Small intestine (tissue), 7 donors: Measurements from ENCODE around the gene EML5. TPM values are rescaled to one million over a fixed set of nuclear protein-coding genes. Genes with fewer than 3 reads are reported as not detected.
"Not testable (repeated sequence)": the region's sequence is repeated elsewhere in the genome, so short reads cannot be mapped to it uniquely, and the experiment has no call there.

Experiments used
- DNase-seq, 2 donors: peaks; one replicate each; pipeline versions ENCODE4 v3.0.0 to v3.0.0-alpha.2; 2013
- FAIRE-seq: peaks from 2 replicates; lab custom pipeline; 2012; peaks lifted over from hg19 to GRCh38; lab: Jason Lieb, UNC
- H3K27ac ChIP-seq, 3 donors: one replicate each; pipeline ENCODE4 v1.5.1; 2013; ENCODE audit warnings: low read length in 2 of 3, mild to moderate bottlenecking in 2 of 3, control low read depth in 1 of 3, inconsistent platforms in 1 of 3, low read depth in 1 of 3, moderate library complexity in 1 of 3
- H3K27me3 ChIP-seq, 3 donors: one replicate each; pipeline ENCODE4 v1.6.1; 2013; ENCODE audit warnings: low read length in 3 of 3, inconsistent platforms in 1 of 3; ENCODE audit not compliant: control insufficient read depth in 3 of 3, insufficient read depth in 3 of 3
- H3K36me3 ChIP-seq, 3 donors: one replicate each; pipeline ENCODE4 v1.6.1; 2013; ENCODE audit warnings: low read length in 3 of 3, inconsistent platforms in 1 of 3, low read depth in 1 of 3, mild to moderate bottlenecking in 1 of 3, moderate library complexity in 1 of 3; ENCODE audit not compliant: control insufficient read depth in 3 of 3, insufficient read depth in 2 of 3
- H3K4me1 ChIP-seq, 3 donors: one replicate each; pipeline ENCODE4 v1.6.1; 2013; ENCODE audit warnings: low read length in 2 of 3, inconsistent platforms in 1 of 3, low read depth in 1 of 3, mild to moderate bottlenecking in 1 of 3, moderate library complexity in 1 of 3; ENCODE audit not compliant: control insufficient read depth in 3 of 3, insufficient read depth in 2 of 3
- H3K4me3 ChIP-seq, 3 donors: one replicate each; pipeline ENCODE4 v1.5.1; 2013; ENCODE audit warnings: low read length in 3 of 3, control low read depth in 1 of 3, inconsistent platforms in 1 of 3, low read depth in 1 of 3, mild to moderate bottlenecking in 1 of 3, moderate library complexity in 1 of 3
- H3K9me3 ChIP-seq, 2 donors: one replicate each; pipeline ENCODE4 v1.6.1; 2013; ENCODE audit warnings: low read depth in 1 of 2, low read length in 1 of 2; ENCODE audit not compliant: control insufficient read depth in 2 of 2, insufficient read depth in 1 of 2
- WGBS, 3 donors: extraction: QIAGEN DNeasy Blood & Tissue Kit; methylation state at CpG; one replicate each; pipeline ENCODE4 v1.1.7; 2013; 5-methylcytosine and 5-hydroxymethylcytosine counted together
- polyA plus RNA-seq, 4 donors: library from polyadenylated mRNA; stranded (reverse) in 3 of 4; unstranded in 1 of 4; fragments of 200-250 nt in 3 of 4; fragments of 120-200 nt in 1 of 4; gene quantifications; one replicate each; pipeline versions ENCODE4 v1.2.1 to v1.2.3, GENCODE V29; 2013
- donor health status: healthy with polysubstance abuse.
- donor health status: control.
- donor health status: control.
- donor health status: Bipolar disorder and iron deficiency.
- donor health status: healthy.

The EML5 gene
- polyA plus RNA-seq, 4 donors, result 0.70 to 1.5 TPM; not detected in 2

DNA sequence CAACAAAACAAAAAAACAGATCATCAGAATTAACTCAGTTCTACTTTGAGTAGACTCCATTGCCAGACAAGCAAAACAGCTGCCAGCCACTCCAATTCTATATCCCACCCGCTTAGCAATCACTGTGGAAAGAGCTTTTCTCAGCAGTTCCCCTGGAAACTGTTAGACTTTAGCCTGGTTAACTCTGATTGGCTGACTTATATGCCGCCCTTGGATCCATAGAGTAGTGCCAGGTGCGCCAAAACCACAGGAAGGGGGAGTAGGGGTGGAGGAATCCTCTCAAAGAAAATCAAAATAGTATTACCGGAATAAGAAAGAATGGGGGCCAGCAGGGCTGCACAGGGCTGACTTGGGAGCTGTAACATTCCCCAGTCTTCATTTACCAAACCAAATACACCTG lies 5.4 kb upstream of the EML5 start:
- DNase-seq, result peak in 1 of 2 donors; percentile 9
- Histone ChIP-seq H3K27ac (no peak overlapping the region), H3K36me3 (no peaks in the 10 kb centered on the region), H3K9me3 (no peaks in the 10 kb centered on the region), H3K27me3 (peaks cover 0 to 4% (median 0%) of the 10 kb centered on the region in 3 donors), H3K4me3 (no peak overlapping the region), H3K4me1 (peaks cover 0 to 4% (median 0%) of the 10 kb centered on the region in 3 donors)
- 12 to 52% (median 35%) methylated on average over 4 of the region's 4 CpGs for WGBS, 3 donors
- FAIRE-seq, result no peak

DNA sequence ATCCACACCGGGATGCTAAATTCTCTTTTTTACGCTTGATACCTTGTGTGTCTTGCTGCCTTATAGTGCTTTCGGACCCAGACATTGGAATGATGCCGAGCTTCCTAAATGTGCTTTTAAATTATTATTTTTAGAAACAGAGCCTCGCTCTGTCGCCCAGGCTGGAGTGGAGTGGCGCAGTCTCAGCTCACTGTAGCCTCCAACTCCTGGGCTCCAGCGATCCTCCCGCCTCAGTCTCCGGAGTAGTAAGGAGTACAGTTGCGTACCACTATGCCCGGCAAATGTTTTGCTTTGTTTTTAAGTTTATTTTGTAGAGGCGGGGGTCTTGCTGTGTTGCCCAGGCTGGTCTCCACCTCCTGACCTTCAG lies 489 bp upstream of the EML5 start:
- FAIRE-seq (no peak), DNase-seq (no peak)
- Histone ChIP-seq H3K9me3 (no peaks in the 10 kb centered on the region), H3K27me3 (peaks cover 0 to 17% (median 5%) of the 10 kb centered on the region in 3 donors), H3K27ac (peak overlapping the region in 2 of 3 donors; percentile 50 to 53), H3K4me3 (peak overlapping the region; percentile 56 to 70 (median 66)), H3K36me3 (no peaks in the 10 kb centered on the region), H3K4me1 (peaks cover 0 to 5% (median 0%) of the 10 kb centered on the region in 3 donors)
- 53 to 57% (median 54%) methylated on average over 13 of the region's 13 CpGs for WGBS, 3 donors

DNA sequence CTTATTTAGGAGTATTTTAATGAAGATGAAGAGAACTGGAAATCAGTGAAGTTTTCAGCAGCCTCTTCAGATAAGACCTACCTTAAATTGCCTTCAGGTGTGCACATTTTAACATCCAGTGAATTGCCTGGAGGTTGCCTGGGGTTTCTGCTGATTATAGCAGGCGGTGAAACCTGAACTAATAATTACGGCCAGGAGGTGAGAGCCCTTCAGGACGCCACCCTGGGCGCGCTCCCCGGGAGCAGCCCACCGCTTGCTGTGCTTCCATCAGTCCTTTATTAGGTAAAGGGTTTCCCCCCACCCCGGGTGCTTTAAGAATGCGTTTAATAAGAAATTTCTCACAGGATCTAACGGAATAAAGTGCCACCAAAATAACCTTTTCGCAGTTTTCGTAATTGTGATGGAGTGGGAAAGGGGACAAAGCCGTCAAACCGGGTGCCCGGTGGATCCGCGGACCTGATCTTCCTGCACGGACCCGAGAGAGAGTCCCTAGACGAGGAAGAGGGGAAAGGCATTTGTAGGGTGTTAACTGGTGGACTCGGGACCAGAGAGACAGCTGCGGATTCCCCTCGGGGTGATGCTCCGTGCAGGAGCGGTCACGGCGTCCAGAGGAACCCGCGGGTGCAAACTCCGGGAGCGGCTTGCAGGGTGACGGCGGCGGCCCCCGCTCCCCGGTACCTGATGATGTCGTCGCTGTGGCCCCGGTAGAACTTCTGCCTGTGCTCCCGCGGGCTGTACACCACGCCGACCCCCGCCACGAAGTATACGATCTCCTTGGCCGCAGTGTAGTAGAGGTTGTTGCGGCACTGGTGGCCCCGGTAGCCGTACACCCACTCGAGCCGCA lies 902 bp downstream of the EML5 start:
- Histone ChIP-seq H3K27ac (peak overlapping the region in 2 of 3 donors; percentile 23 to 81), H3K4me1 (peaks cover 0 to 5% (median 0%) of the 10 kb centered on the region in 3 donors), H3K9me3 (no peaks in the 10 kb centered on the region), H3K4me3 (peak overlapping the region; percentile 52 to 70 (median 56)), H3K36me3 (no peaks in the 10 kb centered on the region), H3K27me3 (peaks cover 0 to 17% (median 5%) of the 10 kb centered on the region in 3 donors)
- FAIRE-seq (no peak), DNase-seq (no peak)
- WGBS, 3 donors, result 1 to 3% (median 2%) methylated on average over 40 to 52 of the region's 52 CpGs

GRCh38 chr14:88791252-88791621 lies 1.5 kb downstream of the EML5 start:
- H3K36me3 ChIP-seq, result no peaks in the 10 kb centered on the region
- WGBS, 3 donors, result 57 to 72% (median 65%) methylated on average over 3 of the region's 3 CpGs
- peaks cover 0 to 5% (median 0%) of the 10 kb centered on the region in 3 donors for H3K4me1 ChIP-seq
- peaks cover 0 to 17% (median 5%) of the 10 kb centered on the region in 3 donors for H3K27me3 ChIP-seq
- no peaks in the 10 kb centered on the region for H3K9me3 ChIP-seq
- H3K27ac ChIP-seq, result no peak overlapping the region
- FAIRE-seq (no peak), DNase-seq (no peak)
- H3K4me3 ChIP-seq, result no peak overlapping the region

- FAIRE-seq, result no peak
- WGBS, 3 donors, result 84 to 87% (median 85%) methylated on average over 5 of the region's 5 CpGs
Observed at GRCh38 chr14:88790501-88791251, 2.1 kb downstream of the EML5 start.

DNA sequence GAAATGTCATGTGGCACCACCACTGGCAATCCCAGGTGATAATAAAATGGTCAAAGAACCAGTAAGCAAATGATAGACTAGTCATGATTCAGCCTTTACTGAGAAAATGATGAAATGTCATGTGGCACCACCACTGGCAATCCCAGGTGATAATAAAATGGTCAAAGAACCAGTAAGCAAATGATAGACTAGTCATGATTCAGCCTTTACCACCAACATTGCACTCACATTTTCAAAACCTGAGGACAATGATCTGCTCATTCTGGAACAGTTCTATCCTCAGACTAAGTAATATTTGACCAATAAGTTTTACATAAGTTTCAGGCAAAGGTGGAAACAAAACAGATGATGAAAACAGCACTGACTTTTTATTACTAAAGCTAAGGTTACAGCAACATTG lies 3.2 kb downstream of the EML5 start:
- not testable (repeated sequence) for H3K9me3 ChIP-seq, H3K36me3 ChIP-seq, DNase-seq, H3K4me3 ChIP-seq, FAIRE-seq, H3K4me1 ChIP-seq, H3K27ac ChIP-seq
- peaks cover 0 to 17% (median 5%) of the 10 kb centered on the region in 3 donors for H3K27me3 ChIP-seq

More at GRCh38 chr14:88790501-88791251, 2.1 kb downstream of the EML5 start:
- Histone ChIP-seq H3K4me3 (no peak overlapping the region), H3K9me3 (no peaks in the 10 kb centered on the region), H3K4me1 (peaks cover 0 to 5% (median 0%) of the 10 kb centered on the region in 3 donors), H3K27ac (no peak overlapping the region), H3K36me3 (no peaks in the 10 kb centered on the region), H3K27me3 (peaks cover 0 to 17% (median 5%) of the 10 kb centered on the region in 3 donors)
- DNase-seq, result no peak

DNA sequence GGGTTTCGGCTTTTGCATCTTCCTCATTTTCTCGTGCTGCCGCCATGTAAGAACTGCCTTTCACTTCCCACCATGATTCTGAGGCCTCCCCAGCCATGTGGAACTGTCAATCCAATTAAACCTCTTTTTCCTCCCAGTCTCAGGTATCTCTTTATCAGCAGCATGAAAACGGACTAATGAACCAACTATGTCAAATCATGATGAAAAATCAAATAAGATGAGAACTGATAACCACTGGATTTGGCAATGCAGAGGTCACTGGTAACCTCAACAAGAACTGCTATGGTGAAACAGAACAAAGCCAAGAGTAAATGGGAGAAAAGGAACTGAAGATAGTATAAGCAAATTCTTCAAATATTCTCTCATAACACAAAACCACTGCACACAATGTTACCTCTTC lies 6.0 kb downstream of the EML5 start:
- WGBS, 3 donors, result 87% methylated on average over 4 of the region's 4 CpGs
- no peak overlapping the region for H3K27ac ChIP-seq
- no peaks in the 10 kb centered on the region for H3K36me3 ChIP-seq
- H3K9me3 ChIP-seq, result peaks cover 0 to 9% of the 10 kb centered on the region in 2 donors
- H3K4me1 ChIP-seq, result no peaks in the 10 kb centered on the region
- peaks cover 0 to 5% (median 0%) of the 10 kb centered on the region in 3 donors for H3K27me3 ChIP-seq
- no peak for FAIRE-seq
- H3K4me3 ChIP-seq, result no peak overlapping the region
- DNase-seq, result no peak

- Histone ChIP-seq H3K4me1 (no peaks in the 10 kb centered on the region), H3K36me3 (no peaks in the 10 kb centered on the region), H3K4me3 (no peak overlapping the region), H3K27me3 (peaks cover 0 to 3% (median 0%) of the 10 kb centered on the region in 3 donors), H3K27ac (no peak overlapping the region), H3K9me3 (peaks cover 0 to 9% of the 10 kb centered on the region in 2 donors)
- WGBS, 3 donors, result 84 to 92% (median 90%) methylated on average over 1 of the region's 1 CpG
- DNase-seq (no peak), FAIRE-seq (no peak)
Observed at GRCh38 chr14:88785911-88786310, 6.8 kb downstream of the EML5 start.
